Mucosa of rectum (tissue), 2 donors: Measurements from ENCODE around the gene NDNF.

Experiments
- H3K27ac ChIP-seq, 2 donors: one replicate each; pipeline ENCODE4 v1.7.0; 2013; ENCODE audit warnings: inconsistent platforms in 2 of 2, low read depth in 2 of 2, low read length in 2 of 2
- H3K27me3 ChIP-seq, 2 donors: one replicate each; pipeline ENCODE4 v1.7.0; 2013; ENCODE audit warnings: low read length in 2 of 2; ENCODE audit not compliant: control insufficient read depth in 2 of 2, insufficient read depth in 2 of 2
- H3K36me3 ChIP-seq, 2 donors: one replicate each; pipeline ENCODE4 v1.7.0; 2013; ENCODE audit warnings: low read length in 2 of 2; ENCODE audit not compliant: control insufficient read depth in 2 of 2, insufficient read depth in 2 of 2
- H3K4me1 ChIP-seq, 2 donors: one replicate each; pipeline ENCODE4 v1.7.0; 2013; ENCODE audit warnings: low read length in 2 of 2, mild to moderate bottlenecking in 1 of 2; ENCODE audit not compliant: control insufficient read depth in 2 of 2, insufficient read depth in 2 of 2
- H3K4me3 ChIP-seq, 2 donors: one replicate each; pipeline ENCODE4 v1.7.0; 2013; ENCODE audit warnings: low read length in 2 of 2
- H3K9ac ChIP-seq, 2 donors: one replicate each; pipeline ENCODE4 v1.7.0; 2013; ENCODE audit warnings: low read length in 2 of 2, low read depth in 1 of 2, mild to moderate bottlenecking in 1 of 2
- H3K9me3 ChIP-seq, 2 donors: one replicate each; pipeline ENCODE4 v1.7.0; 2013; ENCODE audit warnings: low read length in 2 of 2; ENCODE audit not compliant: control insufficient read depth in 2 of 2
- donor health status: healthy.
- donor health status: Normal muscosa, but diverticular disease.

Gene NDNF

DNA sequence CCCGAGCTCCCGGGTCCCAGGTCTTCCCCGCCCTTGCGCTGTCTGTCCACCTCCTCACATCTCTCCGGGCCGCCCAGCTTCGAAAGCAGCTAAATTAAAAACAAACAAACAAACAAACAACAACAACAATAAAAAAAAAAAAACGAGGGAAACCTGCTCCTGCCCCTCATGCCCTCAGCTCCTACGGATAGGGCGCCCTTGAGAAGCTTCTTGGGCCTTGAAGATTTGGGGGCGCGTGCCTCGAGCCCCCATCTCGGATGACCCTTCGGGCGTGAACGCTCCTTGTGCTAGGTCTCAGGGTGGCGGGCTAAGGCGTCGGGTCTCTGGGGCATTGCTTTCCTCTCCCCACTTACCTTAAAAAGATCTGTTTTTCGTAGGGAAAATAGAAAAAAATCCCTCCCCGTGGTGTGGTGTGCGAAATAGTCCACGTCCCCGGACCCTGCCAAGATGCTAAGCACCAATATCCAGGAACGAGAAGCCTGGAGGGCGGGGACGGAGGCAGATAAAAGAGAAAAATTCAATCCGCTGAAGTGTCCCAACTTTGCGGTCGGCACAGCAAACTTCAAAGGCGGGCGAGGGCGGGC is 603 bp downstream of the NDNF start:
- Histone ChIP-seq H3K4me1 (peaks cover 8 to 32% of the 10 kb centered on the region in 2 donors), H3K9me3 (no peaks in the 10 kb centered on the region), H3K36me3 (no peaks in the 10 kb centered on the region), H3K9ac (peak overlapping the region; percentile 17 to 65), H3K27ac (peak overlapping the region; percentile 25 to 42), H3K27me3 (peaks cover 4 to 9% of the 10 kb centered on the region in 2 donors), H3K4me3 (peak overlapping the region; percentile 75 to 76)

DNA sequence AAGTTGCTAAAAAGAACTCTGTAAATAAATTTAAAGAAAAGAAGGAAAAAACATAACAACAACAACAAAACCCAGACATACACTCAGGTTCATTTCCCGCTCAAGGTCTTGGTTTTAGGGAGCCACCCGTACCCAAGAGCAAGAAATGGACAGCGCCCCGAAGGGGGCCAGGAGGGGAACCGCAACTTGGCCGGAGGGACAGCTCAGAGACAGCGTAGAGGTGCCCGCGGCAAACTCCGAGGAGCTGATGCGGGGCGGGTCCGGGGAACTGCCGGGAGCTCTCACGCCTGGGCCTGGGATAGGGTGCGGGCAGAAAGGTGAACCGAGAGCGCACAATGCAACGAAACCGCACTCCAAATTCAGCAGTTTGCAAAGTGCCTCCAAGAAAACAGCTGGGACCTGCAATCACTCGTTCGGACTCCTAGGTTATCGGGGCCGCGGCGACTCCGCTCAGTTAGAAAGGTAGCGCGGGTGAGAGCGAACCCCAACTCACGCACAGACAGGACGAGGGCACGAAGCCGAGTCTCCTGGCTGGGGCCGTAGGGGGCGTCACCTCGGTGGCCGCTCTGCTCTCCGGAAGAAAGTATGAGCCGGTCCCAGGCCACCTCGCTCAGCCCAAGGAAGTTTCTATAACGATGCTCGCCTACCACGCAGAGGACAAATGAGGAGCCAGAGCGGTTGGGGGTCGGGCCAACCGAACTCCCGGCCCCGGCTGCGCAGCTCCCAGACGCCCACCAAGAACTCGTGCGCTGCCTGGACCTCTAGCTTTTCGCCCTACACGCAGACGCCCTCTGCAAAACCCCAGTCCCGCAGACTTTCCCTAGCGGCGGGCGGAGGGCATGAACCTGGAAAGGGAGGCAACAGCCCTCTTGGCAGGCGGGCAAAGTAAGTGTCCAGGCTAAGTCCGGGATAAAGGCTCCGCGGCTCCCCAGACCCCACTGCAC is 1.4 kb downstream of the NDNF start:
- H3K9ac ChIP-seq: peak overlapping the region; percentile 52 to 65
- no peaks in the 10 kb centered on the region for H3K9me3 ChIP-seq
- no peaks in the 10 kb centered on the region for H3K36me3 ChIP-seq
- no peak overlapping the region for H3K27ac ChIP-seq
- H3K4me1 ChIP-seq: peaks cover 8 to 32% of the 10 kb centered on the region in 2 donors
- H3K4me3 ChIP-seq: peak overlapping the region; percentile 75 to 76
- H3K27me3 ChIP-seq: peaks cover 4 to 9% of the 10 kb centered on the region in 2 donors

DNA sequence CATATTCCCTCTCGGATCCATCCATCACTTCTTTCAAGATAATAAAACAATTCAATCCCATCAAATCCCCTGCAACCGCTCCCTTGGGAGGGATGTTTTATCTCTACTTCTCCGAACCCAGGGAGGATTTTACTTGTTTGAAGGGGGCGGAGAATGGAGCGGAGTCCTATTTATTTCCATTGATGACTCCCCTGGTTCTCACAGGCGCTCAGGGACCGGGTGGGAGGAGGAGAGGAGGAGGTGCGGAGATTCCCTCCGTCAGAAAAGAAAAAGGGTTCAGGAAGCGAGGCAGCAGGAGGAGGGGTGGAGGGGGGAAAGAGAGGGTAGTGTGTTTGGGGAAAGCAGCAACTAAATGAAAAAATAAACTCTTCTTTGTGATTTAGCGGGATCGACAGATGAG is 2.1 kb downstream of the NDNF start:
- H3K4me3 ChIP-seq: peak overlapping the region; percentile 75 to 76
- no peaks in the 10 kb centered on the region for H3K36me3 ChIP-seq
- no peak overlapping the region for H3K9ac ChIP-seq
- H3K27ac ChIP-seq: no peak overlapping the region
- peaks cover 4 to 9% of the 10 kb centered on the region in 2 donors for H3K27me3 ChIP-seq
- no peaks in the 10 kb centered on the region for H3K9me3 ChIP-seq
- peaks cover 8 to 32% of the 10 kb centered on the region in 2 donors for H3K4me1 ChIP-seq

DNA sequence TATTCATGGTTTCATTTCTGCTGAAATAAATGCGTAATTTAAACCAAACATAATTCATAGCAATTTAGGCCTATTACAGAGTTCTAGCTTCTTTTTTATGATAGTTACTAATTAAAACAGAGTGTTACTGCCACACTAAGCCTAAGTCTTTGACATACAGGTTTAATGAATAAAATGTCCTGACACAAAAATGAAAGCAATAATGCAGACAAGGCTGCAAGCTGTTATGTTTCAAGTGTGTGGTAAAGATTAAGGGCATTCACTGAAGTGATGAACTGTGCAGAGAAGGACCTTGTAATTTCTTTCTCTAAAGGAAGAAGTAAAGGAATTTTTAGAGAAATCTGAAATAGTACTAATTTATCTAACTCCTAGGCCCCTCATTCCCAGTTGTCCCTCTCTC is 2.9 kb downstream of the NDNF start:
- Histone ChIP-seq H3K4me3 (no peak overlapping the region), H3K36me3 (no peaks in the 10 kb centered on the region), H3K4me1 (peaks cover 8 to 27% of the 10 kb centered on the region in 2 donors), H3K9ac (no peak overlapping the region), H3K27ac (no peak overlapping the region), H3K27me3 (peaks cover 4 to 9% of the 10 kb centered on the region in 2 donors), H3K9me3 (no peaks in the 10 kb centered on the region)

DNA sequence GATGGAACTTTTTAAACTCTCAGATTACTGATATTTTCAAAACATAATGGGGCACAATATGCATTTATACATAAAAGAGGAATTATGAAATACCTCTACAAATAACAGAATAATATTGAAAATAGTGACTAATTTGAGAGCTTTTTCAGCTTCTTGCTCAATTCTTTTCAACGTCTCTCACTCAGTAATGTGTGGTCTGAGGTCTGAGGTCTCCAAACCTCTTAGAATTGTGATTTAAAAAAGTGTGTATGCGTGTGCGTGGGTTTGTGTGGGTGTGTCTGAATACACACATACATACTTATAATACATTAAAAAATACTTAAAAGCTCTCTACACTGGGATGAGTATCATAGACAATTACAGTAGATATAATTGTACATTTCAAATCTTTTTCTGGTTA is 7.9 kb downstream of the NDNF start:
- Histone ChIP-seq H3K9me3 (no peaks in the 10 kb centered on the region), H3K4me1 (no peaks in the 10 kb centered on the region), H3K9ac (no peak overlapping the region), H3K27me3 (no peaks in the 10 kb centered on the region), H3K27ac (no peak overlapping the region), H3K36me3 (no peaks in the 10 kb centered on the region), H3K4me3 (no peak overlapping the region)

DNA sequence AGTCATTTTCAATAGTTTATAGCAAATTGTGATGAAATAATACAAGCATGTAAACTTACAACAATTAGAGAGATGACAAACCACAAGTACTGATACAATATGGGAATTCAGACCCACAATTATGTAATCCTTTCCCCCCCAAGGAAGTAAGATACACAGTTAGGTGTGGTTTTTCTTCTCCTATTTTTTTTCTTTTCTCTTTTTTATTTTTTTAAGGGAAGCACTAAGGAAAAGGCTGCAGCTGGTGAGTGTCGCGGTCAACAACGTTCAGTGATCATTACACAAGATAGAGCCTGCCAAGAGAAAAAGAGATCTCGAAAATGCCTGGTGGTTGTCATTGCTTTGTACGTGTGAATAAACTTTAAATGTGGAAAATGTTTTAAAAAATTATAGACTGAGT is 9.8 kb downstream of the NDNF start:
- Histone ChIP-seq H3K4me3 (no peak overlapping the region), H3K9ac (no peak overlapping the region), H3K36me3 (no peaks in the 10 kb centered on the region), H3K9me3 (no peaks in the 10 kb centered on the region), H3K4me1 (no peaks in the 10 kb centered on the region), H3K27ac (no peak overlapping the region), H3K27me3 (no peaks in the 10 kb centered on the region)

DNA sequence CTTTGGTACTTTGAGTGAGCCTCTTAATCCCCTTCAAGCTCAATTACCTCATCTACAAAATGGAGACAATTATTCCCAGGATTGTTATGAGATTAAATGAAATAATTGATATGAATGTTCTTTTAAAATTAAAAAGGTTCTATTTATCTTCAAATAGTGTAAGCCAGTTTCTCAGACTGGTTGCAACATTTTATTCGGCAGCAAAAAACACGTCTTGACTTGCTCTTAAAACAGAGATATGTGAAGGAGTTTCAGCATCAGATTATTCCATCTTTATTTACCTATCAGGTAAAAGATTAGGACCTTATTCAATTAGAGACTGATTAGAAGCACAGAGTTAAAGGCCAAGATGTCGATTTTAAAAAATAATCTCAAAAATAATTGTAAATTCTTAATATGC is 10.5 kb downstream of the NDNF start:
- no peaks in the 10 kb centered on the region for H3K4me1 ChIP-seq
- no peaks in the 10 kb centered on the region for H3K27me3 ChIP-seq
- no peaks in the 10 kb centered on the region for H3K36me3 ChIP-seq
- no peaks in the 10 kb centered on the region for H3K9me3 ChIP-seq
- no peak overlapping the region for H3K4me3 ChIP-seq
- H3K9ac ChIP-seq: no peak overlapping the region
- H3K27ac ChIP-seq: no peak overlapping the region

DNA sequence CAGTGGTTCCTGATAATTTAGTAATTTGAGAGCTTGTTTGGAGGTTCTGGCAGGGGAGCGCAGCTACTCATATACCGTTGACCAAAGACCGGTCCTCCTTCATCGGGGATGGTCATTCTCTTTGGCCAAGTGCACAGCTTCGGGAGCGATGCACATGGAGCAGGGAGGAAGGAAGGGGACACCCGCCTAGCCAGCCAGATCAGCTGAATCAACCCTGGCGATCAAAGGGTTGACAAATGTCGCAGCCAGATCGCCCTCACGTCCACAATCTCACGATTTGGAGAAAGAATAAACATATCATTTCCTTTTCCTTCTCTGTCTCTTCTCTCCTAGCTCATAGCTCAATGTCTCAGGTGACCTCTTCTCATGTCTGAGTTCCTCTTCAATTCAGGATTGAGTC is 11.1 kb downstream of the NDNF start:
- Histone ChIP-seq H3K36me3 (no peaks in the 10 kb centered on the region), H3K4me1 (no peaks in the 10 kb centered on the region), H3K4me3 (no peak overlapping the region), H3K27me3 (no peaks in the 10 kb centered on the region), H3K9ac (no peak overlapping the region), H3K27ac (no peak overlapping the region), H3K9me3 (no peaks in the 10 kb centered on the region)

DNA sequence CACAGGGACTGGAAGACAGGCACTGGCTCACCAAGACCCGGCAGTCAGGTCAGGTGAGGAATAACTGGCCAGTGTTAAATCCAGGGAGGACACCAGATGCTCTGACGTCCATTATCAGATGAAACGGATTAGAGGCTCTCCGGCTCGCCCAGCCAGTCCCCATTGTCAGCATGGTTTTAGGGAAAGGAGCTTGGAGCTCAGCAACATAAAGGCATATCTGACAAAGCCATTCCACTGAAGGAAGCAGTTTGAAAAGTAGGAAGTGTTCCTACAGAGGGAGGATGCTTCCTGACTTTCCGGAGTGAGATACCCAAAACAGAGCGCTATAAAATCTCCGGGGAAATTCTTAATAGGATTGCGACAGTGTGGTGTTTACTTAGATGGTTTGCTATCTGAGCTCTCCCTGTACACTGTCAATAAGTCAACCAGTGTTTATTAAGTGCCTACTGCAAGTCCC is 14.8 kb downstream of the NDNF start:
- Histone ChIP-seq H3K4me3 (no peak overlapping the region), H3K27me3 (no peaks in the 10 kb centered on the region), H3K36me3 (no peaks in the 10 kb centered on the region), H3K27ac (no peak overlapping the region), H3K4me1 (no peaks in the 10 kb centered on the region), H3K9me3 (no peaks in the 10 kb centered on the region), H3K9ac (no peak overlapping the region)

DNA sequence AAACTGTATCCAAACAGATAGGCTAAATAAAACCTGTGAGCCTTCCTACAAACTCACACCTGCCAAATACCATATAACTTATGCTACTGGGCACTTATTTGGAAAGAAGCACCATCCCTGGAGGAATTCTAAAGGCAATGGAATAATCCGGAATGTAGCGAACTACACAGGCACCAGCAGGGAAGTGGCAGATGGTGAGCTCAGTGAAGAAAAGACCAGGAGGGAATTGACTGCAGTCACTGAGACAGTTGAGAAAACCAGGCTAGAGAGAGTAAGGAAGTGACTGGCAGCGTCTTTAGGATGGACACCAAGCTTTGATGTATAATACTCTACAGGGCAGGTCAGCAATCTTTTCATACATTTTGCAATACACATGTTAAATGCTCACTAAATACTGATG is 16.3 kb downstream of the NDNF start:
- no peak overlapping the region for H3K9ac ChIP-seq
- H3K27me3 ChIP-seq: no peaks in the 10 kb centered on the region
- no peaks in the 10 kb centered on the region for H3K4me1 ChIP-seq
- no peak overlapping the region for H3K4me3 ChIP-seq
- H3K27ac ChIP-seq: no peak overlapping the region
- no peaks in the 10 kb centered on the region for H3K36me3 ChIP-seq
- H3K9me3 ChIP-seq: no peaks in the 10 kb centered on the region
